Superior temporal gyrus (tissue), 1 donor: ENCODE measurements around the gene CPSF3.
"Not testable (repeated sequence)": the region's sequence is repeated elsewhere in the genome, so short reads cannot be mapped to it uniquely, and the experiment has no call there.

Experiments used
- DNase-seq: peaks from one replicate; pipeline ENCODE4 v3.0.0-alpha.2; 2016; ENCODE audit errors: extremely low spot score

The CPSF3 gene

DNA sequence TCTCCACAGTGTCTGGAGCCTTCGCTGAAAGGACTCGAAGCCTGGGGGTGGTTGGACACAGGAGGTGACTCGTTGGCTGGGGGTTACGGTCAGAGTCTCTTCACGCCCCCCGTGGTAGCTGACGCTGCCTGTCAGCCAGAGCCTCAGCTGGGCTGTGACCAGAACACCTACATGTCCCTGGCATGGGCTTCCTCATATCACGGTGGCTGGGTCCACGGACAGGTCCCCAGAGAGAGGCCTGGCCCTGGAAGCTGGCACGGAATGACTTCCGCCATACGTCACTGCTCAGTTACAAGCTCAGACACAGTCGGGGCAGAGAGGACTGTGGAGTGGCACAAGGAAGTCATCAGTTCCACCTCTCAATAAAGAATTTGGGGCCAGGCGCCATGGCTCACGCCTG lies 28.6 kb upstream of the CPSF3 start:
- no peak for DNase-seq

DNA sequence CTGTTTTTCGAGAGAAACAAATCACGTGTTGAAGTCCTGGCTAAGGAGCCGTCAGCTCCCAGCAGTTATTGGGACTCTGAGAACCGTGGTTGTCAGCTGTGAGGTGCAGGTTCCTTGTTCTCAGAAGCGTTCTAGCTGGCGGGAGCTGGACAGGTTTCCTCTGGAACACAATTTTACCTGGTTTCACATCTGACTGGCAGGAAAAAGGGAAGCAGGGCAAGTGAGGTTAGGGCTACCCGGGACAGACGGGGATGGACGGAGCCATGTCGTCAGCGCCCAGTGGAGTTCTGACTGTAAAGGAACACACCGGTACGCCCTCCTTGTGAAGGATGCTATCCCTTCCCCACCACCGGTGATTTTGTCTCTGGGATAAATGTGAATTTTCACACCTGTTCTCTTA lies 26.3 kb upstream of the CPSF3 start:
- no peak for DNase-seq

DNA sequence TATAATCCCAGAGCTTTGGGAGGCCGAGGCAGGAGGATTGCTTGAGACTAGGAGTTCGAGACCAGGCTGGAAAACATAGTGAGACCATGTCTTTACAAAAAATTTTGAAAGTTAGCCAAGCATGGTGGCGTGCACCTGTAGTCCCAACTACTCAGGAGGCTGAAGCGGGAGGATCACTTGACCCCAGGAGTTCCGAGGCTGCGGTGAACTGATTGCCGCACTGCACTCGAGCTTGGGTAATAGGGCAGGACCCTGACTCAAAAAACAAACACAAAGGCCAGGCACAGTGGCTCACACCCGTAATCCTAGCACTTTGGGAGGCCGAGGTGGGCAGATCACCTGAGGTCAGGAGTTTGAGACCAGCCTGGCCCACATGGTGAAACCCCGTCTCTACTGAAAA lies 25.2 kb upstream of the CPSF3 start:
- not testable (repeated sequence) for DNase-seq

DNA sequence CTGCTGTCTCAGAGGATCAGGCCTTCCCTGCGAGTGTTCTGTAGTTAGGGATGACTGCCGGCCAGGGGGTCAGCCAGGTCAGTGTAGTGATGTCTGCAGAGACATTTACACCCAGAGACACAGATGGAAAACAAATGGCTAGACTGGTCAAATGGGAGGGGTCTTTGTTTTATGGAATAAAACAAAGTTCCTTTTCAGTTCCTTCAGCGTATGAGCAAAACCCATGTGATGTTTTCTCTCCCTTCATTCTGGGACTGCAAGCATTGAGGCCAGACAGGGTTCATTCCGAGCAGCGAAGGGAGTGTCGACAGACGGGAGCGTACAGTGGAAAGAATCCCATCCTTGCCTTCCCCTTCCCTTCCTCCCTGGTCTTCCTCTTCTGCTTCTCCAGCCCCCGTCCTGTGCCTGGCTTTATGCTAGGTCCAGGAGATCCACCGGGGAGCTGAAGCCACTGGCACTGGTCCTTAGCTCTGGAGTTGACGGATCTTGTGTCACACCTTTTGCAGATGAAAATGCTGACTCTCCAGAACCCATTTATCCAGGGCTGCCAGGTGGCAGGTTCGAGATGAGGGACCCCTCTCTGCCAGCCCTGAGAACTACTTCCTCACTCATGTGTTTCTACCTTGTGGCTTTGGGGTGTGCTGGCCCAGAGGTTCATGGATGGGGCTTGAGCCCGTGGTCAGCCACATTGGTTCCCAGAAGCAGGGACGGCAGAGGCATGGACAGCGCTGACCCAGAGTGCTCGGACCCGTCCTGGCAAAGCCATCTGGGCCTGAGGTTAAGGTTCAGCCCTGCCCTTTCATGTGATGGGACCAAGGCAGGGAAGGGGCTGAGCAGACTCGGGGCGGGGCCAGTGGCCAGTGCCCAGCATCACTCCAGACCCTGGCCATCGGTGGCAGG lies 24.3 kb upstream of the CPSF3 start:
- no peak for DNase-seq

DNA sequence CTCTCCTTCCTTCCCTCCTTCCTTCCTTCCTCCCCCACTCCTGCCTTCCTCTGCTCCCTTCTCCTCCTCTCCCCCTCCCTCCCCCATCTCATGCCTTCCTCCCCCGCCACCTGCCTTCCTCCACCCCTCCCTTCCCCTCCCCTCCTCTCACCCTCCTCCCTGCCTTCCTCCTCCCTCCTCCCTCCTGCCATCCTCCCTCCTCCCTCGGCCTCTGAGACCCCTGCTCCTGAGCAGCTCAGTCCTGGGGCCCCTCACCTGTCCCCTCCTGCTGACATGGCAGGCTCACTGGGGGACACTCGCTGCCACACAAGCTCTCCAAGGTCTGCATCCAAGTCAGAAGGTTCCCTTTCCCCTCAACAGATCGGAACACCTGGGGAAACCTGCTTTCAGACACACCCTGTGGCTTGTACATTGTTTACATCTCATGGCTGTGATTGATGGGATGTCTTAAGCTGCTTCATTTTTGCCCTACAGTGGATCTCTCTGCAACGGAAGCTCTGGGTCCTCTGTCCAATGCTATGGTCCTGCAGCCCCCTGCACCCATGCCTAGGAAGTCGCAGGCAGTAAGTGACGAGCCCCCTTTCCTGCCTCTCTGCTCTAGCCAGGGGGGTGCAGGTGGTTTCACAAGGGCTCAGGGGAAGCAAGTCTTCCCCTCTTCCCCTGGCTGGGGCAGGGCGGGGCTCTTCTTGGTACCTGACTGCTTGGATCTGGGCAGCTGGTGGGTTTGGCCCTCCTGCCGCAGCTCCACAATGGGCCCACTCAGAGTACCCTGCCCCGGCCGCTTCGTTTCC lies 23.0 kb upstream of the CPSF3 start:
- no peak for DNase-seq

DNA sequence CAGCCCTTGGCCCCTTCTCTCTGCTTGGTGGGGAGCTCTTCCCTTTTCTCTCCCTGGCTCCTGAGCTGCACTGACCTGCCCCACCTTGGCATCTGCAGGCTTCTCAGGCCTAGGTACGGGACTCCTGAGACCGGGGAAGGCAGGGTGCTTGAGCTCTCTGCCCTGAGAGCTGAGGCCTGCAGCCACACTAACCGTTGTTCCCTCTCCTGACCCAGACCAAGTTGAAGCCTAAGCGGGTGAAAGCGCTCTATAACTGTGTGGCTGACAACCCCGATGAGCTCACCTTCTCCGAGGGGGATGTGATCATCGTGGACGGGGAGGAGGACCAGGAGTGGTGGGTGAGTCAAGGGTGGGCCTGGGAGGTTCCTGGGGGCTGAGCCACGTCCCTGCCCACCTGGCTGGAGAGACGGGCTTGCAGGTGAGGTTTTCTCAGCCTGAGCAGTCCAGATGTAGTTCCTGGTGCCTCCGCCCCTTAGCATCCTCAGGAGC lies 22.4 kb upstream of the CPSF3 start:
- no peak for DNase-seq

DNA sequence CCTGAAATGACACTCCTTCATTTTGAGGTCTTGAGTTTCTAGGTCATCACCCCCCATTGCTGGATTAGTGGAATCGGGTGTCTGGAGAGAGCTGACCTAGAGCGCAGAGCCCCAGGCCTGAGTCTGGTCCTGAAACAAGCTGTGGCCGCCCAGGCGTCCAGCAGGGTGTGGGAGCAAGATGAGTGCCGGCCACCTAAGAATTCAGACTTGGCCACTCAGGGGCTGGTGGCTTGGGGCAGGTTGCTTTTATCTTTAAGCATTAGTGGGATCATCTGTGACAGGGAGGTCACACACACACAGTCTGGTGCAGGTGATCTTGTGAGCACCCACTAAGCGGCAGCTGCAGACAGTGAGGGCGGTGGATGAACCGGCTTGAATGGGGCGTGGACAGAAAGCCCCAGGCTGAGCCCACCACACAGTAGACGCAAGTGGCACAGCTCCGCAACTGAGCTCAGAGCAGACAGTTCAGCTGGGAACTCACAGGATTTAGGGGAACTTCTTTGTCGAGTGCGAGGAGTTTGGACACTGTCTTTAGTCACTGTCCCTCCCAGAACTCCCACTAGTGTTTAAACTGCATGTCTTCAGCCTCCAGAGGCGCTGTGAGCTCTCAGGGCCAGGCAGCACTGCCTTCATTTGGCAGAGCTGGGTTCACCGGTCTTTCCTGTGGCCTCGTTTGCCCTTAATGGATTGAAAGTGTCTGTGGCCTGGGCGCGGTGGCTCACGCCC lies 21.6 kb upstream of the CPSF3 start:
- DNase-seq: no peak

DNA sequence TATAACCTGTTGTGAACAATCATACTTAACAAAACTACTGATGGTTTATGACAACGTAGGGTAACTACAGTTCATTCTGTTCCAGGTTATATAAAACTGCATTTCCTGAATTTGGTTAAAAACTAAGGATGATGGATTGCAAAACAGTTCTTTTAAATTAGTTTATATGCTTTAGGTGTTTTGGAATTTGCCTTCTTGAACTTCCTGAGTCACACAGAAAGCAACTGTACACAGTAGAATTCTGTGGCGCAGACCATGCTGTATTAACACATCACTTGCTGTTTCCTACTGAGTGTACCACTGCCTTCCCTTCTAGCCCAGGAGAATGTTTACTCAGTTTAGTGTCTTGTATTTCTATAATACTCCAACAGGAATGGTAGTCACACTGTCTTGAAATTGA lies 19.5 kb upstream of the CPSF3 start:
- no peak for DNase-seq

DNA sequence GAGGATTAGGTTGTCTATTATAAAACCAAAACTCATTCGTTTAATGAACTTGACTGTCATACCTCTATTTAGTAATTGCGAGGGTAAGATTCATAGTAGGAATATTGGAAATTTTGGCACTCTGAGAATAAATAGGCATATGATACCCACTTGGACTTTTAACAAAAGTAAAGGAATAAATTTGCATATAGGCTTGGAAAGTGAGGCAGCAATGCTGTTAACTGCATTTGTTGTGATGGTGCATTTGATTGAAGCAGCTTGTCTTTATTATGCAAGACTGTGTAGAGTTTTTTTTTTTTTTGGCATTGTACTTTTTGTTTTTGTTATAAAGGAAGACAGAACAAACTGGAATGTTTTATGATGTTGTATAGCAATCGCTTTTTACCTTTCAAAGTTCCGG lies 19.0 kb upstream of the CPSF3 start:
- DNase-seq: no peak

DNA sequence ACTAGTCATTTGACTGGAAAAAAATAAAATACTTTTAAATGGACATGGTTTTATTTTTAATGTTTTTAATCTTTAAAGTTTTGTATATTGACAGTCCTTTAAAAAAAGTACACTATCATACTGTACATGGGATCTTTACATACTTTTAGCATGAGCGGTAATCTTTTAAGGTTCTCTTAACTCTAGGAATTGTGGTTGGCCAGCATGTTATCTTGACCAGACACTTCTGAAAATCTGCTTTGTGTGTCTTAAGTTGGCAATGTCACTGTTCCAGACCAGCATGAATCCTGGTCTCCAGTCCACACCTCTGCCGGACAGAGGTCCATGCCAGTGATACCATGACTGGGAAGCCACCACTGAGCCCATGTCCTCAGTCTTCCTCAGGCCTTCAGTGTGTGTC lies 17.8 kb upstream of the CPSF3 start:
- DNase-seq: no peak

DNA sequence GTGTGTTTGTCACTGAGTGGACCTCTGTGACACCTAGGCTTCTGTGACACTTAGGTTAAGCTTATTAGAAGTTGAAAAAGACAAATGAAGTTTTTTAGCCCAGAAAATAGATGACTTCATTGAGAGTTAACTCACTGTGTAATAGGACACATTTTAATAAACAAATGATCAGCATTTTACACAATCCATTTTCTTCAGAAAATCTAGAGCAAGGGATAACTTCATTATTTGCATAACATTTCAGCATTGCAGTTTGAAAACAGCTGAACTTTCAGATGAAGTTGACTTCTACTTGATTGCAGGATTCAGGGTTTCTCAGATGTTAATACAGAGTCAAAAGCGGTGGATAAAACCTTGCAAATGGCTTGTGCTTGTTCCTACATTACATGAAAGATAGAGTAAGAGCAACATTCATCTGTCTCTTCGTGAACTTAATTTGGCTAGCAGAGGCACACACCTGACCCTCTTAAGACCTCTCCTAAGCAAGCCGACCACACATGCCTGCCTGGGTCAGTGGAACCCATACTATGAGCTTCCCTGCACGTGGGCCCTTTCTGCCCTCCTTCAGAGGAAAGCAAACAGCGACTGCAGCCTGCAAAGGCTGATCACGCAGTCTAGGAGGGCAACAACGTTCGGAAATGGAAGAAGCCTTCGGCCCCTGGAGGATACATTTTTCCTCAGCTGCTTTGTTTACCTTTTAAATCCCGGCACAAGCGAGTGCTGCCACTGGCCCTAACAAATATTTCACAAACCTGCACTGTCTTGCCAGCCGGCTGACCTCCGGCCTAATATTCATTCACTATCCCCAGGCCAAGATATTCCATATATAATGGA lies 16.7 kb upstream of the CPSF3 start:
- no peak for DNase-seq

DNA sequence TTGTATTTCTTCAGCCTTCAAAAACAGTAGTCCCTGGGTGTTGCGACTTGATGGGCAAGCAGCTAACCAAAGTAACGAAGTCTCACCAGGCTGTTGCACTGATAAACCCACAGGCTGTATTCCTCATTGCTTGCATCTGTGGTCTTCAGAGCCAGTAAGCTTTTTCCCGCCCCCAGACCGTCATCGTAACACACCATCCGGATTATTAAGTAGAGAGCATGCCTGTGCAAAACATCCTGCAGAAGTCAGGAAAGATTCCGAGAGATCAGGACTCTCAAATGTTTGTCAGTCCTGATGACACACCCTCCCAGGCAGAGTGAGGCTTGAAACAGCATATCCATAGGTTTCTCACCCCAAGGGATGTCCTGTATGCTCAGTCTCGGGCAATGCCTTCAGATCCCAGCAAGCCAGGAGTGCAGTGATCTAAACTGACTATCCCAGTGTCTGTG lies 16.1 kb upstream of the CPSF3 start:
- DNase-seq: no peak

DNA sequence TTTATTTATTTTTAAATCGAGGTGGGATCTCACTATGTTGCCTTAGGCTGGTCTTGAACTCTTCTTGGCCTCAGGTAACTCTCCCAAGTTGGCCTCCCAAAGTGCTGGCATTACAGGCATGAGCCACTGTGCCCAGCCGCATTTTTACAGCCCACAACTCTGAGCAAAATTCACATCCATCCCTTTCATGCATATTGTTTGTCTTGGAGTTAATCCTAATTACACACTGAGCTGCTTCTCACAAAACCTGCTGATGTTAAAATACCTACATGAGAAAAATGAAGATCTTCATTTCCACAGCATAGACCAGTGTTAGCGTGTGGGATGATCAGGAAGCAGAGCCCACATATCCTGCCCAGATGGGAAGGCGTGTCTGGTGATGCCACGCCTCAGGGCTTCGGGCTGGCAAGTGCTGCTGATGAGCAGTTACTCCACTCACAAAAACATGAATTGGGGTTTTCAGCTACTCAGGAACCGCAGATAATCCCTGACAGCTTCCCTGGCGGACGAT lies 14.8 kb upstream of the CPSF3 start:
- no peak for DNase-seq

DNA sequence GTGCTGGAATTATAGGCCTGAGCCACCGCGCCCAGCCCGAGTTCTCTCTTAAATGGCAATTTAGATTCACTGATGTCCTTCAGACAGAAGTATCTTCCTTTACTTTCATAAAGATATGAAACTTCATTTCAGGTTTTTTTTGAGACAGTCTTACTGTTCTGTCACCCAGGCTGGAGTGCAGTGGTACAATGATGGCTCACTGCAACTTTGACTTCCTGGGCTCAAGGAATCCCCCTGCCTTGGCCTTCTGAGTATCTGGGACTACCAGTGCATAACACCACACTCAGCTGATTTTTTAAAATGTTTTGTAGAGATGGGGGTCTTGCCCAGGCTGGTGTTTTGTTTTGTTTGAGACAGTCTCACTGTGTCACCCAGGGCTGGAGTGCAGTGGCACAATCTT lies 13.3 kb upstream of the CPSF3 start:
- DNase-seq: no peak

DNA sequence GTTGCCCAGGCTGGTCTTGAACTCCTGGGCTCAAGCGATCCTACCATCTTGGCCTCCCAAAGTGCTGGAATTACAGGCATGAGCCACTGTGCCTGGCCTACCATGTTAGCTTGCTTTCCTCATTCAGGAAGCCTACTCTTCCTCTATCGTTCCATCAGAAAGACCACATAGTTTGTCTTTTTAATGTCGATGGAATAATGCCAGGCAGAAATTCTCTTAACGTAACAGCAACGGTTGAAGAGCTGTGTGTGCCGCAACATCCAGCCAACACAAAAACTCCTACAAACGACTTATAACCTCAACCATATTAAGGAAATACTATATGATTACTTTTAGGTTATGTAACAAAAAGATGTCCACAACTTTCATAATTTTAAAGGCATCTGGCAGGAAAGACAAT lies 10.7 kb upstream of the CPSF3 start:
- DNase-seq: no peak

DNA sequence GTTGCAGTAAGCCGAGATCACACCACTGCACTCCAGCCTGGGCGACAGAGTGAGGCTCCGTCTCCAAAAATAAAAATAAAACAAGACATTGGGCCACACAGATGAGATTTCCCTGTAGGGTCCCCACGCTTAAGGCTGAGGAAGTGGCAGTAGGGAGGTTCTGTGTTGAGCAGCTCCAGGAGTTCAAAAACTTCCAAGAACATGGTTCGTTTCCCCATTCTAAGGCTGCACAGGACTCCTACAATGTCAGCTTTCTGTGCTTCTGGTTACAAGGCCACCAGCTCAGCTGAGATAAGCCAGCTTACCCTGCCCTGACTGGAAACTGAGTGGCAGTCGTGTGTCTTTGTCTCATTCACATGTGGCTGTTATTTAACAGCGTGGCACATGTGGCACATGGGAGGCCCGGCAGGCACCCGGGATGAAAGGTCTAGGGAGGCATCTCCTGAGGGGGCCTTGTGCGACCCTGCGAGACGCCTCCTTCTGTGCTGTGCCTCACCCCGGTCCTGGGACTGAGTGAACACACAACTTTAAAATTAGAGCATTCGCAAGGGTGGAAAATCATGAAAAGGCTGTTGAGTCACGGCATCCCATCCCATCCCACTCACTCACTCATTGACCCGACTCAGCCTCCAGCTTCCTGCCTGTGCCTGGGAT lies 7.8 kb upstream of the CPSF3 start:
- DNase-seq: no peak

DNA sequence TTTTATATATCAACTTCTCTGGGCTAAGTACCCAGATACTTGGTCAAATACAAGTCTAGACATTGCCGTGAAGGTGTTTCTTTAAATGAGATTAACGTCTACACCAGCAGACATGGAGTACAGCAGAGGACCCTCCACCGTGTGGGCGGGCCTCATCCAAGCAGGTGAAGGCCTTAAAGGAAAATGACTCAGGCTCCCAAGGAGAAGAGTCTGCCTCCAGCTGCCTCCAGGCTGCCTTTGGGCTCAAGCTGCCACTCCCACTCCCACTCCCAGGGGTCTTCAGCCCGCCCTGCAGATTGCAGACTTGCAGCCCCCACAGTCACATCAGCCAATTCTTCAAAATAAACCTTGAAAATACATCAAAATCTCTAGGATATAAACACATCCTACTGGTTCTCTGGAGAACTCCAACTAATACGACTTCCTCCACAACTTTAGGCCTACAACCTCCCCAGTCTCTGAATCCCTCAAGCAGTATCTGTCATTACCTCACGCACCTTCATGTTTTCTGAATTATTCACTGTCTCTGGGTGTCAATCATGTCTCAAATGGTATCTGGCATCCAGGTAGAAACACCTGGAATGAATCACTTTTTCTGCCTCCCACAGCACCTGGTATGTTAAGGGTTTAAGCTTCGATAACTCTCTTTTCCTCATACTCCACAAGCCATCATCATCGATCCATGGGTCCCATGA lies 7.0 kb upstream of the CPSF3 start:
- no peak for DNase-seq

DNA sequence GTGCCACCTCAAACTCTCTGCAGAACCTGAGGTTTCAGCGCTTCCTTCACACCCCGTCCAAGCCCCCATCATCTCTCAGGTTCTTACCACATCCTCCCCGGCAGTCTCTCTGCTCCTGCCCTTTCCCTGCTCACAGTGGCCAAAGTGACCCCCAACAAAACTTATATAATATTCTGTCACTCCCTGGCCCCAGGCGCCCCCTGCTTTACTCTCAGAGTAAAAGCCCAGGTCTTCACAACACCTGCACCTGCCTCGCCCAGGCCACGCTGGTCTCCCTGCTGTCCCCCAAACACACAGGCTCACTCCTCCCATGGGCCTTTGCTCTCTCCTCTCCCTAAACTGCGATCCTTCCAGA lies 6.5 kb upstream of the CPSF3 start:
- no peak for DNase-seq

DNA sequence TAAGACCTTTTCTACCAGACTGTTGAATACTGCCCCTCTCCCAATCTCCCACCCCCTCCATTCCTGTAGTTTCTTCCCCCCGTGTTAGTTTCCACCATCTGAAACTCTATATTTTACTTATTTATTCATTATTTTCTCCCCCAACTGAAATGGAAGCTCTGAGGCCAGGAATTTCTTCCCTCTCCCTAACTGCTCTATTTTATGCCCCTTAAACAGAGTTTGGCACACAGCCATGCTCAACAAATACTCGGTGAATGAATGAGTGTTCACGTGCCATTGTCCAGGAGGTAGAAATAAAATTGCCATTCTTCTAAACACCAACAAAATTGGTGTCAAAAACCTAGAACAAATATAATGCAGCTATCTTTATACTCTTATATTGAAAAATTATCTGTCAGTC lies 5.7 kb upstream of the CPSF3 start:
- DNase-seq: no peak

DNA sequence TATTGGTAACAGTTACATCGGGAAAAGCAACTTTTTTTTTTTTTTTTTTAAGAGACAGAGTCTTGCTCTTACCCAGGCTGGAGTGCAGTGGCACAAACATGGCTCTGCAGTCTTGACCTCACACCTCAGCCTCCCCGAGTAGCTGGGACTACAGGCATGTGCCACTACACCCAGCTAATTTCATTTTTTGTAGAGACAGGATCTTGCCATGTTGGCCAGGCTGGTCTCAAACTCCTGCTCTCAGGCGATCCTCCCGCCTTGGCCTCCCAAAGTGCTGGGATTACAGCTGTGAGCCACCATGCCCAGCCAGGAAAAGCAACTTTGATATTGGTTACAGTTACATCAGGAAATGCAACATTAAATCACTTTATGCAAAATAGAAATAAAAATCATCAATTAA lies 4.7 kb upstream of the CPSF3 start:
- DNase-seq: no peak
